ENCODE results near the gene GRIK4. TPM values are rescaled to one million over a fixed set of nuclear protein-coding genes. Genes with fewer than 3 reads are reported as not detected.
A peak's percentile ranks its signal among the peaks of the same experiment; 100 is the strongest.

Gene GRIK4
- total RNA-seq, 3 donors from 2014 or later, result 0.36 to 0.51 TPM; not detected in 1

GRCh38 chr11:120694726-120695125 is 183.2 kb downstream of the GRIK4 start:
- H3K4me1 ChIP-seq (ENCODE audit: low read depth), result no peaks in the 10 kb centered on the region
- DNase-seq, result no peak
- intact Hi-C loops (cut with DNase I, micrococcal nuclease), result no loop called here
- no peak for TF ChIP-seq CTCF (IDR thresholded peaks at IDR 0.05)
- no peaks in the 10 kb centered on the region for H3K9me3 ChIP-seq
- no peaks in the 10 kb centered on the region for H3K36me3 ChIP-seq (ENCODE audit: low read depth)
- no peak overlapping the region for H3K4me3 ChIP-seq
- ATAC-seq, result peak; percentile 43

- Histone ChIP-seq H3K36me3 (ENCODE audit: low read depth) (no peaks in the 10 kb centered on the region), H3K4me3 (no peak overlapping the region), H3K4me1 (ENCODE audit: low read depth) (no peaks in the 10 kb centered on the region), H3K9me3 (no peaks in the 10 kb centered on the region)
- intact Hi-C loops (cut with DNase I, micrococcal nuclease), result no loop called here
- DNase-seq (no peak), ATAC-seq (no peak)
- TF ChIP-seq CTCF (IDR thresholded peaks at IDR 0.05), result no peak
Measured at GRCh38 chr11:120695426-120695825, 183.9 kb downstream of the GRIK4 start.

GRCh38 chr11:120695939-120696338 is 184.4 kb downstream of the GRIK4 start:
- DNase-seq (no peak), ATAC-seq (no peak)
- Histone ChIP-seq H3K9me3 (no peaks in the 10 kb centered on the region), H3K36me3 (ENCODE audit: low read depth) (no peaks in the 10 kb centered on the region), H3K4me1 (ENCODE audit: low read depth) (no peaks in the 10 kb centered on the region), H3K4me3 (no peak overlapping the region)
- TF ChIP-seq CTCF (IDR thresholded peaks at IDR 0.05), result no peak
- intact Hi-C loops (cut with DNase I, micrococcal nuclease), result no loop called here

- no peaks in the 10 kb centered on the region for H3K4me1 ChIP-seq (ENCODE audit: low read depth)
- no peaks in the 10 kb centered on the region for H3K36me3 ChIP-seq (ENCODE audit: low read depth)
- no peak overlapping the region for H3K4me3 ChIP-seq
- ATAC-seq, result no peak
- no peak for DNase-seq
- intact Hi-C loops (cut with DNase I, micrococcal nuclease), result no loop called here
- no peak for TF ChIP-seq CTCF (IDR thresholded peaks at IDR 0.05)
- no peaks in the 10 kb centered on the region for H3K9me3 ChIP-seq
Measured at GRCh38 chr11:120696597-120697218, 185.2 kb downstream of the GRIK4 start.

- DNase-seq (no peak), ATAC-seq (no peak)
- intact Hi-C loops (cut with DNase I, micrococcal nuclease), result no loop called here
- Histone ChIP-seq H3K4me1 (ENCODE audit: low read depth) (no peaks in the 10 kb centered on the region), H3K36me3 (ENCODE audit: low read depth) (no peaks in the 10 kb centered on the region), H3K4me3 (no peak overlapping the region), H3K9me3 (no peaks in the 10 kb centered on the region)
- no peak for TF ChIP-seq CTCF (IDR thresholded peaks at IDR 0.05)
Measured at GRCh38 chr11:120698918-120699317, 187.4 kb downstream of the GRIK4 start.

GRCh38 chr11:120702656-120703055 is 191.1 kb downstream of the GRIK4 start:
- H3K9me3 ChIP-seq, result no peaks in the 10 kb centered on the region
- no peaks in the 10 kb centered on the region for H3K36me3 ChIP-seq (ENCODE audit: low read depth)
- DNase-seq (no peak), ATAC-seq (no peak)
- intact Hi-C loops (cut with DNase I, micrococcal nuclease), result no loop called here
- no peak overlapping the region for H3K4me3 ChIP-seq
- TF ChIP-seq CTCF (IDR thresholded peaks at IDR 0.05), result no peak
- no peaks in the 10 kb centered on the region for H3K4me1 ChIP-seq (ENCODE audit: low read depth)

Measured in mucosa of descending colon (tissue), 3 donors.